ENCODE measurements around the gene LCN1. TPM values are rescaled to one million over a fixed set of nuclear protein-coding genes. Genes with fewer than 3 reads are reported as not detected.

The LCN1 gene
- total and polyA plus RNA-seq, 2 of the 8 experiments (the other 6 are each of a cell fraction or from before 2014, with no cell fraction given): not detected

DNA sequence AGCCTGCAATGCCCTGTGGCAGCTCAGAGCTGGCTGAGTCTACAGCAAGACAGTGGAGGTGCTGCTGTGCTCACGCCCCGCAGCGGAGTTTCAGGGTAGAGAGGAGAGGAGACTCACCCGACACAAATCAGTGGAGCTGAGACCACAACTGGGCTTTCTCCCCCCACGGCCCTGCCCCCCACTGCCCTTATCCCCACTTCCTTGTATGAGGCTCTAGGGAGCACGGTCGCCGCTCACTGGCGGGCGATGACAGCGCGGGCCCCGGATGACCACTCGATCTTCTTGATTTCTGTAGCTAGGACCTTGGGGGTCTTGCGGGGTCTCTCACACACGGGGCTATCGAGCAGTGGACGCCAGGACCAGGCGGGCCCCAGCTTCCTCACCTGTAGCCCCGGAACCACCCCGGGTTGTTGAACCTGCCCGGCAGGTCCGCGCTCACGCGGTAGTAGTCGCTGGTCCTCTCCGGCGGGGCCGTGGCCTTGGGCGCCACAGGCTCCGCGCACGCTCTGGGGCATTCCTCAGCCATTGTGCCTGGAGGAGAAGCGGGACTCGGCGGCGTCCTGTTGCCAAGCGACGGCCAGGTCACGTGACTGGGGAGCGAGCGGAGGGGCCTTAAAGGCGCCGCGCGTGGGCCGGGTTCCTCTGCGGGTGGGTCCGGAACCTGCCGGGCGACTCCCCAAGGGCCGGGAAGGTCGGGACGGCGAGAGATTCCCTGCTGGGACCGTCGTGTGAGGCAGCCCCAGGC lies 21.7 kb upstream of the LCN1 start (continued):
- TF ChIP-seq KDM1A (IDR thresholded peaks at IDR 0.05; ENCODE audit: borderline replicate concordance, low read length) (no peak), SRF (IDR thresholded peaks at IDR 0.05; ENCODE audit: low read depth, low read length) (no peak), HDAC2 (IDR thresholded peaks at IDR 0.05; ENCODE audit: borderline replicate concordance in 1 of 2, low read depth in 2 of 2, low read length in 2 of 2) (peak; percentile 36 to 65; a peak in 2 of 4 replicates), TCF12 (IDR thresholded peaks at IDR 0.05; ENCODE audit: low read depth, low read length) (no peak), TBP (IDR thresholded peaks at IDR 0.05; ENCODE audit: low read depth, low read length) (no peak), RNF2 (IDR thresholded peaks at IDR 0.05; ENCODE audit: borderline replicate concordance, low read depth, low read length, missing control alignments, poor library complexity, severe bottlenecking) (no peak), TAF7 (optimal IDR thresholded peaks at IDR 0.05; ENCODE audit: borderline replicate concordance, low read depth, low read length) (no peak), YY1 (IDR thresholded peaks at IDR 0.05; ENCODE audit: low read depth, low read length) (peak; percentile 74), FOSL1 (IDR thresholded peaks at IDR 0.05; ENCODE audit: insufficient read depth, low read depth, low read length) (no peak)
- TF ChIP-seq, protein P1, sequence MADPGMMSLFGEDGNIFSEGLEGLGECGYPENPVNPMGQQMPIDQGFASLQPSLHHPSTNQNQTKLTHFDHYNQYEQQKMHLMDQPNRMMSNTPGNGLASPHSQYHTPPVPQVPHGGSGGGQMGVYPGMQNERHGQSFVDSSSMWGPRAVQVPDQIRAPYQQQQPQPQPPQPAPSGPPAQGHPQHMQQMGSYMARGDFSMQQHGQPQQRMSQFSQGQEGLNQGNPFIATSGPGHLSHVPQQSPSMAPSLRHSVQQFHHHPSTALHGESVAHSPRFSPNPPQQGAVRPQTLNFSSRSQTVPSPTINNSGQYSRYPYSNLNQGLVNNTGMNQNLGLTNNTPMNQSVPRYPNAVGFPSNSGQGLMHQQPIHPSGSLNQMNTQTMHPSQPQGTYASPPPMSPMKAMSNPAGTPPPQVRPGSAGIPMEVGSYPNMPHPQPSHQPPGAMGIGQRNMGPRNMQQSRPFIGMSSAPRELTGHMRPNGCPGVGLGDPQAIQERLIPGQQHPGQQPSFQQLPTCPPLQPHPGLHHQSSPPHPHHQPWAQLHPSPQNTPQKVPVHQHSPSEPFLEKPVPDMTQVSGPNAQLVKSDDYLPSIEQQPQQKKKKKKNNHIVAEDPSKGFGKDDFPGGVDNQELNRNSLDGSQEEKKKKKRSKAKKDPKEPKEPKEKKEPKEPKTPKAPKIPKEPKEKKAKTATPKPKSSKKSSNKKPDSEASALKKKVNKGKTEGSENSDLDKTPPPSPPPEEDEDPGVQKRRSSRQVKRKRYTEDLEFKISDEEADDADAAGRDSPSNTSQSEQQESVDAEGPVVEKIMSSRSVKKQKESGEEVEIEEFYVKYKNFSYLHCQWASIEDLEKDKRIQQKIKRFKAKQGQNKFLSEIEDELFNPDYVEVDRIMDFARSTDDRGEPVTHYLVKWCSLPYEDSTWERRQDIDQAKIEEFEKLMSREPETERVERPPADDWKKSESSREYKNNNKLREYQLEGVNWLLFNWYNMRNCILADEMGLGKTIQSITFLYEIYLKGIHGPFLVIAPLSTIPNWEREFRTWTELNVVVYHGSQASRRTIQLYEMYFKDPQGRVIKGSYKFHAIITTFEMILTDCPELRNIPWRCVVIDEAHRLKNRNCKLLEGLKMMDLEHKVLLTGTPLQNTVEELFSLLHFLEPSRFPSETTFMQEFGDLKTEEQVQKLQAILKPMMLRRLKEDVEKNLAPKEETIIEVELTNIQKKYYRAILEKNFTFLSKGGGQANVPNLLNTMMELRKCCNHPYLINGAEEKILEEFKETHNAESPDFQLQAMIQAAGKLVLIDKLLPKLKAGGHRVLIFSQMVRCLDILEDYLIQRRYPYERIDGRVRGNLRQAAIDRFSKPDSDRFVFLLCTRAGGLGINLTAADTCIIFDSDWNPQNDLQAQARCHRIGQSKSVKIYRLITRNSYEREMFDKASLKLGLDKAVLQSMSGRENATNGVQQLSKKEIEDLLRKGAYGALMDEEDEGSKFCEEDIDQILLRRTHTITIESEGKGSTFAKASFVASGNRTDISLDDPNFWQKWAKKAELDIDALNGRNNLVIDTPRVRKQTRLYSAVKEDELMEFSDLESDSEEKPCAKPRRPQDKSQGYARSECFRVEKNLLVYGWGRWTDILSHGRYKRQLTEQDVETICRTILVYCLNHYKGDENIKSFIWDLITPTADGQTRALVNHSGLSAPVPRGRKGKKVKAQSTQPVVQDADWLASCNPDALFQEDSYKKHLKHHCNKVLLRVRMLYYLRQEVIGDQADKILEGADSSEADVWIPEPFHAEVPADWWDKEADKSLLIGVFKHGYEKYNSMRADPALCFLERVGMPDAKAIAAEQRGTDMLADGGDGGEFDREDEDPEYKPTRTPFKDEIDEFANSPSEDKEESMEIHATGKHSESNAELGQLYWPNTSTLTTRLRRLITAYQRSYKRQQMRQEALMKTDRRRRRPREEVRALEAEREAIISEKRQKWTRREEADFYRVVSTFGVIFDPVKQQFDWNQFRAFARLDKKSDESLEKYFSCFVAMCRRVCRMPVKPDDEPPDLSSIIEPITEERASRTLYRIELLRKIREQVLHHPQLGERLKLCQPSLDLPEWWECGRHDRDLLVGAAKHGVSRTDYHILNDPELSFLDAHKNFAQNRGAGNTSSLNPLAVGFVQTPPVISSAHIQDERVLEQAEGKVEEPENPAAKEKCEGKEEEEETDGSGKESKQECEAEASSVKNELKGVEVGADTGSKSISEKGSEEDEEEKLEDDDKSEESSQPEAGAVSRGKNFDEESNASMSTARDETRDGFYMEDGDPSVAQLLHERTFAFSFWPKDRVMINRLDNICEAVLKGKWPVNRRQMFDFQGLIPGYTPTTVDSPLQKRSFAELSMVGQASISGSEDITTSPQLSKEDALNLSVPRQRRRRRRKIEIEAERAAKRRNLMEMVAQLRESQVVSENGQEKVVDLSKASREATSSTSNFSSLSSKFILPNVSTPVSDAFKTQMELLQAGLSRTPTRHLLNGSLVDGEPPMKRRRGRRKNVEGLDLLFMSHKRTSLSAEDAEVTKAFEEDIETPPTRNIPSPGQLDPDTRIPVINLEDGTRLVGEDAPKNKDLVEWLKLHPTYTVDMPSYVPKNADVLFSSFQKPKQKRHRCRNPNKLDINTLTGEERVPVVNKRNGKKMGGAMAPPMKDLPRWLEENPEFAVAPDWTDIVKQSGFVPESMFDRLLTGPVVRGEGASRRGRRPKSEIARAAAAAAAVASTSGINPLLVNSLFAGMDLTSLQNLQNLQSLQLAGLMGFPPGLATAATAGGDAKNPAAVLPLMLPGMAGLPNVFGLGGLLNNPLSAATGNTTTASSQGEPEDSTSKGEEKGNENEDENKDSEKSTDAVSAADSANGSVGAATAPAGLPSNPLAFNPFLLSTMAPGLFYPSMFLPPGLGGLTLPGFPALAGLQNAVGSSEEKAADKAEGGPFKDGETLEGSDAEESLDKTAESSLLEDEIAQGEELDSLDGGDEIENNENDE (IDR thresholded peaks at IDR 0.05; ENCODE audit: insufficient replicate concordance, low read length): no peak

Measured in H1 (cell line).